NK-92 treated with Interleukin-12 subunit alpha and Interleukin-12 subunit beta, amount 100 ng/mL, for 24 hours (cell line): ENCODE results near the gene PCNT.
A peak's percentile ranks its signal among the peaks of the same experiment; 100 is the strongest.
"Not testable (repeated sequence)": the region's sequence is repeated elsewhere in the genome, so short reads cannot be mapped to it uniquely, and the experiment has no call there.

Experiments
- DNase-seq: peaks from one replicate; lab custom pipeline; 2025; lab: John Stamatoyannopoulos, UW

The PCNT gene

DNA sequence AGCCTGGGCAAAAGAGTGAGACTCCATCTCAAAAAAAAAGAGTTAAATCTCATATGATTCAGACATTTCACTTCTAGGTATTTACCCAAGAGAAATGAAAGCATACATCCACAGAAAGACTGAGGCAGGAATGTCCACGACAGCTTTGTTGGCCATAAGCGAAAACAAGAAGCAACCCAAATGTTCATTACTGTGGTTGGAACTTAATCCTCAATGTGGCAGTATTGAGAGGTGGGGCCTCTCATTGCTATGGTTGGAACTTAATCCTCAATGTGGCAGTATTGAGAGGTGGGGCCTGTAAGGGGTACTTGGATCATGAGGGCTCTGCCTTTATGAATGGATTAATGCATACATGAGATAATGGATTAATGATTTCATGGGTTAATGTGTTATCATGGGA lies 15.5 kb upstream of the PCNT start:
- no peak for DNase-seq

DNA sequence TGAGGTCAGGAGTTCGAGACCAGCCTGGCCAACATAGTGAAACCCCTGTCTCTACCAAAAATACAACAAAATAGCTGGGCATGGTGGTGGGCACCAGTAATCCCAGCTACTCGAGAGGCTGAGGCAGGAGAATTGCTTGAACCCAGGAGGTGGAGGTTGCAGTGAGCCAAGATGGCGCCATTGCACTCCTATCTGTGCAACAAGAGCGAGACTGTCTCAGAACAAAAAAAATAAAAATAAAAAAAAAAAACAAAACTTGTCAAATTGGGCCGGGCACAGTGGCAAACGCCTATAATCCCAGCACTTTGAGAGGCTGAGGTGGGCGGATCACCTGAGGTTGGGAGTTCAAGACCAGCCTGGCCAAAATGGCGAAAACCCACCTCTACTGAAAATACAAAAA lies 13.7 kb upstream of the PCNT start:
- DNase-seq, result not testable (repeated sequence)

DNA sequence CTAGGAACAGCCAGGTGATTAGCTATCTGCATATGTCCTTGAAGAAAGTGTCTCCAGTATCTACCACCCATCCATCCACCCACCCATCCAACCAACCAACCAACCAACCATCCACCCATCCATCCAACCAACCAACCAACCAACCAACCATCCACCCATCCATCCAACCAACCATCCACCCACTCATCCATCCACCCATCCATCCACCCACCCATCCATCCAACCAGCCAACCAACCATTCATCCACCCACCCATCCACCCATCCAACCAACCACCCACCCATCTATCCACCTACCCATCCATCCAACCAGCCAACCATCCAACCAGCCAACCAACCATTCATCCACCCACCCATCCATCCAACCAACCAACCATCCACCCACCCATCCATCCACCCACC lies 12.4 kb upstream of the PCNT start:
- no peak for DNase-seq

DNA sequence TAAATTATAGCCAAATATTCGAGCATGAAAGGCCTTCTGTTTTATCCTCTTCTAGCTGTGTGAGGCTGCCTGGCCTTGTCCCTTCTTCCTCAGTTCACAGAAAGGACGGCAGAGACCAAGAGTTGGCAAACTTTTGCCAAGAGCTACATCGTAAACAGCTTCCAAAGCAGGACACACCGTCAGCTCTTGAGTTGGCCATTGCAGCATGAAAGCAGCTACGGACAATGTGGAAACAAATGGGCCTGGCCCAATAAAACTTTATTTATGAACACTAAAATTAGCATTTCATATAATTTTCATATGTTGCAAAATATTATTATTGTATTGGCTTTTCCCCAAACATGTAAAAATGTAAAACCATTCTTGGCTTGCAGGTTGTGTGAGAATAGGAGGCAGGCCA lies 11.0 kb upstream of the PCNT start:
- no peak for DNase-seq

DNA sequence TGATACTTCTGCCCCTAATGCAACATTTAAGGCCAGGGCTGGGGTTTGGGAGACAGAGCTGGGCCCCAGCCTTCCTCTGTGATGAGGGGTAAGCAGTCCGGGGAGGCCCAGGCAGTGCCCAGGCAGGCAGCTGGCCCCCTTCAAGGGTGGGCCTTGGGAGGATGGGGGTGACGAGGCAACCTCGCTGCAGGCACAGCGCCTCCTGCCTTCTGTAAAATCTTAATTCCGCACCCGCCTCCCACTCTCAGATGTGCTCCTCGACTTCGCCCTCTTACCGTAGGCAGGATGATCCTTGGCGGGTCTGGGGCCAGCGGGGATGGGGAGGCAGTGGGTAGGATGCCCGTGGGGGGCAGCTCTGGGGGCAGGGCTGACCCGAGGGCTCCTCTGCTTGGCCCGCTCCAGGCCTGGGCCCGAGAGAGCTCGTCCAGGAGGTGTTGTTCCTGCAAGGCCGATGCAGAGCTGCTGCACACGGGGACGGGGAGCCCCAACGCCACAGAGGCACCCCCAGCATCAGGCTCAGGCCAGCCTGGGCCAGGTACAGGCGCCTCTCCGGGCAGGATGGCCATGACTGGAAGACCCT lies 9.4 kb upstream of the PCNT start:
- DNase-seq, result no peak

DNA sequence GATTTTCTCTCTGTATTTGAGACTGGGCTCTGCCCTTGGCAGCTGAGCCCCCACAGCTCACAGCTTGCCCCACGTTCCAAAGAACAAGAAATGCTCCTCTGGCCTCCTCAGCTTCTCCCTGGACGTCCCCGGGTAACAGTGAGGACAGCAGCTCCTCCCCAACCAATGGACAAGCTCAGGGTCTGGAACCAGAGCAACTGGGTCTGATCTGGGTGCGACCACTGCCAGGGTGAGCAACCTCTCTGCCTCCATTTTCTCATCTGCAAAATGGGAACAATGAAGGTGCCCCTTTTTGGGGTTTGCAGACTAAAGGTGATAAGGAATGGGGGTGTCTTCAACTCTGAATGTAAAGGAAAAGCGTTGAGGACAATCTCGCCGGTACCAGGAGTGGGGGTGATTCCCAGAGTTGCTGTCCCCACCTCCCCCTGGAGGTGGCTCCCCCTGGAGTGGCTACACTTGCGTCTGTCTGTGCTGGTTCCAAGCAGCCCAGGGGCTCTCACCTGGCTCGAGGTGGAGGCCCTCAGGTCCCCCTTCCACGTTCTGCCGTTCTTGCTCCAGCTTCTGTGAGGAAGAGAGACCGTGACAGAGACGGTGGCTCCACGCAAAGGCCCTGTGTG lies 7.1 kb upstream of the PCNT start:
- no peak for DNase-seq

DNA sequence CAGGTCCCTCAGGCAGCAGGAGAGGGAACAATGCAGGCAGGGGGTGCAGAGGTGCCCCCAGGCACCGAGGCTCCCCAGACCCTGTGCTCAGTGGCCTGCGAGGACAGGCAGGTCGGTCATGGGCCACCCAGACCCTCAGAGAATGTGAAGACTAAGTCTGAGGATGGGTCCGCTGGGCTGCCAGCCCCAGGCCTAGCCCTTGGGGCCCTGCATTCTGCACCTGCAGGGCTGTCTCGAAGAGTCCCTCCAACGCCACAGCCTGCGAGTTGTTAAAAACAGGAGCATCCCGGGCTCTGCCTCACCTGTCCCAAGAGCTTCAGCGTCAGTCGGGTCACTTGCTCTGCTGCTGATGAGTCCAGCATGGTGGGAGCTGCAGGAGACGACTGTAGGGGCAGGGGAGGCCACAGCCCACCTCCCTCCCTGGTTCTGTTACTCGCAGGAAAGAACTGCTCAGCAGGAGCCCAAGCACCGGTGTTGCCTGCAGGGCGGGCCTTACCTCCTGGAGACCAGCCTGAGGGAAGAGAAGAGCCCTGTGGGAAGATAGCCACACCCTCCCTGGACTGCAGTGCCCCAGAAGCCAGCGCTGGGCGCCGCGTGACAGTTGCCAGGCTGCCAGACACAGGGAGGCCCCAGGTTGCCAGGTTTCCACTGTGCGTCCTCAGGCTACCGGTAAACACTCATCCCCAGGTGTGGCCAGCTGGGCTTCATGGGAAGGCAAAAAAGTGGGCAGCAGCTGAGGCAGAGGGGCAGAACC lies 6.1 kb upstream of the PCNT start:
- no peak for DNase-seq

DNA sequence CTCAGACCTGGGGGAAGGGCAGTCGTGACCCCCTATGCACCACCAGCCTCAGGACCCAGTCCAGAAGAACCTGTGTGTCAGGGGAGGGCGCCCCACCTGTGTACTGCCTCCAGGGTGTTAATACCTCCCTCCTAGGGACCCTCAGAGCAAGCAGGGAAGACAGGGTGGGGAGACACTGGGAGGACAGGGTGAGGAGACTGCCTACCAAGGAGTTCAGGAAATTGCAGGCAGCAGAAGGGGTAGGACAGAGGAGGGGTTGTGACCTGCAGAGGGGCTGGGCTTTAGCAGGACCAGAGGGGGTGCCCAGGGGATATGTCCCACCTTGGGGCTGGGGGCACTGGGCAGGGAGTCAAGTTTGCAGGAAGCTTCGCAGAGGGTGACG lies 5.5 kb upstream of the PCNT start:
- no peak for DNase-seq

DNA sequence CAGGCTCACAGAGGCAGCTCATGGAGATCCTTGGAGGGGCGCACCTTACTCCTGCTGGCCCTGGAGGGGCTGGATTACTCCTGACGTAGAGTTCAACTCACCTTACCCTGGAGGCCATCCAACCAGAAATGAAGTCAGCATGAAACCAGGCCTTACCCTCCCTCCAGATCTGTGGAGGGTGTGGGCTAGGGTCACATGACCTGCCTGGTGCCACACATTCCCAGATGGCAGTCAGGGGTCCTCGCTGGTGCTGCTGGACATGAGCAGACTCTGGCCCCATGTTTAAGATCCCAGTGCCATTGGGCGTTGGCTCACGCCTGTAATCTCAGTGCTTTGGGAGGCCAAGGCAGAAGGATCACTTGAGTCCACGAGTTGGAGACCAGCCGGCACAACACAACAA lies 4.8 kb upstream of the PCNT start:
- DNase-seq, result no peak

DNA sequence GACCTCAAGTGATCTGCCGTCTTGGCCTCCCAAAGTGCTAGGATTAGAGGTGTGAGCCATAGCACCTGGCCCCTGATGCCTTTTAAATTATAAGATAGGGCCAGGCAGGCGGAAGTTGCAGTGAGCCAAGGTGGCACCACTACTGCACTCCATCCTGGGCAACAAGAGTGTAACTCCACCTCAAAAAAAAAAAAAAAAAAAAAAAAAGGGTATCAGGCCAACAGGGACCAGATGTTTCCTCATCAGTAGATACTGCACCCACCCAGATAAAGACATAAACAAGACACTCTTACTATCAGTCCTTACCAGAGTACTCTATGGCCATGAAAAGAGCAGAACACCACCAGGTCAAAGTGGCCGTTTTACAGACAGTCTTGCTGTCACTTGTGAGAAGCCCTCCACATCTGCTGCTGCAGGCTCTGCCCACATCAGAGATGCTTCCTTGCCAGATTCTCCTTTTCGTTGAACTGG lies 3.6 kb upstream of the PCNT start:
- no peak for DNase-seq

DNA sequence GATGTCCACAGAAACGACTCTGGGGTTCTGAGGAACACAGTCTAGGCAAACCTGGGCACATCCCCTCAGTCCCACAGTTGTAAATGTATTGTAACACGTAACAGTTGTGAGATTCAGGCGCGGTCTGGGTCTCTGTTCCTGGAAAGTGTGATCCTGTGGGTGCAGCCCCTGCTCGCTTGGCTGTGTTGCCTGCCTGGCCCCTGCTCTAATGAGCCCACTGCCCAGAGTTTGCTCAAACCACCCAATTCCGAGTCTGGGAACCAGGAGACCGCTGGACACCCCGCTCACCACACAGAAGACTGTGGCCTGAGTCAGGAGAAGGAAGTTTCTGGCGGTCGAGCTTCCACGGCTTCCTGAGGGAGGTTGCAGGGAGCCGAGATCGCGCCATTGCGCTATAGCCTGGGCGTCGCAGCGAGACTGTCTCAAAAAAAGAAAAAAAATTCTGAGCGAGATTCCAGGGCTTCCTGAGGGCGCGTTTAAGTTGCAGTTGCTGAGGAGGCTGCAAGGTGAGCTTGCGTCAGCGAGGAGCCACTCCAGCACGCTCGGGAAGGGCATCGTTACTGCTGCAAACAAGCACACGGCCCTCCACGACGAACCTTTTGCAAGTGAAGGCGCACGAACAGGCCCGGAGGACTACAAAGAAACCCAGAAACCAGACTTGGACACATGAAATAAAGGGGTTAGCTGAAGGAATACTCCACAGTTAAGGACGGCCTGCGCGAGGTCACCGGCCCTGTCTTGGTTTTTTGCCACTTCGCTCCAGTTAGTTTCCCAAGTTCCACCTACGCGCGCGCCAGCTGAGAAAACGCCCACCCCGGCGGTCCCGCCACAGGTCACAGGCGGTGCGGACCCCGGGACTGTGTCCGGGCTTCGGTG lies 1.4 kb upstream of the PCNT start:
- no peak for DNase-seq

DNA sequence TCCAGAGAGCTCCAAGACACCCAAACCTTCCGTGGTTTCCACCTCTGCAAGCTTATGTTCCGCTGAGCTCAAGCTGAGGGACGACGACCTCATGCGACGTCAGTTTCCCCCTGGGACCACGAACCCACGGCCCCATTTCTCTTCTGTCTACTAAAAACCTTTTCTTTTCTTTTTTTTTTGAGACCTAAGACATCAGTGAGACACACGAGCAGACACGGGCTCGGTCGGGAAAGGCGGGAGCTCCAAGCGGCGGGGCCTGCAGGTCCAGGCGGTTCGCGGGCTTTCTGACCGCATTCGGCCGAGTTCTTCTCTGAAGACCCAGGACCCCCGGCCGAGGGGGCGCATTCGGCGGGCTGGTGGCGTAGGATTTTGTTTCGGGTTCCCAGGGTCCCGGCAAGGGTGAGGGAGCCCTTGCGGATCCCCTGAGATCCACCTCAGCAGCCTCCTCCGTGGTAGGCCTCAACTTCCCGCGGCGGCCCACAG lies 688 bp upstream of the PCNT start:
- DNase-seq, result no peak

DNA sequence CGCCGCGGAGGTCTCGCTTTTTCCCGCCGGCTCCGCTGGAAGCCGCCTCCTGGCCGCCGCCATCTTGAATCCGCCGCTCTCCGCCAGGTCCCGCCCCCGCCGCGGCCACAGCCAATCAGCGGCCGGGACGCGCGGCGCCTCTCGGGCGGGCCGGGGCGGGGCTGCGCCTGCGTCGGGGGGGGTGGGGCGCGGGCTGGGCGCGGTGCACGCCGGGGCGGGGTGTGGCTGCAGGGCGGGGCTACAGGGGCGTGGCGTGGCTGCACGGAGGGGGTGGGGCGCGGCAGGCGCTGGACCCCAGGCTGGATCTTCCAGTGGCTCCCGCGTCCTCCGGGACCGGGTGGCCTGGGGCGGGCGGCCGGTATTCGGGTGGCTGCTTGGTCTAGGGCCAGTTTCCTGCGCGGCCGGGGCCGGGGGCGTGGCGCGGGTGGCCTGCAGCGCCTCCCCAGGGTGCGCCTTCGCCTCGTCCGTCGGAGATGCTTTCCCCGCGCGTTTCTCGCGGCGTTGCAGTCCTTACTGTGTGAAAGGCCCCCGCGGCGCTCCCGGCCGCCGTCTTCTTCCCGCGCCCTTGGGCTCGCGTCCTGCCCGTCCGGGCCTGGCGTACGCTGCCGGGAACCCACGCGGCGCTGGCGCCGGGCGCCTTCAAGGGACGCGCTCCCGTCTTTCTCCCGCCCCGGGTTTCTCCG lies 575 bp downstream of the PCNT start:
- DNase-seq, result peak; percentile 83

DNA sequence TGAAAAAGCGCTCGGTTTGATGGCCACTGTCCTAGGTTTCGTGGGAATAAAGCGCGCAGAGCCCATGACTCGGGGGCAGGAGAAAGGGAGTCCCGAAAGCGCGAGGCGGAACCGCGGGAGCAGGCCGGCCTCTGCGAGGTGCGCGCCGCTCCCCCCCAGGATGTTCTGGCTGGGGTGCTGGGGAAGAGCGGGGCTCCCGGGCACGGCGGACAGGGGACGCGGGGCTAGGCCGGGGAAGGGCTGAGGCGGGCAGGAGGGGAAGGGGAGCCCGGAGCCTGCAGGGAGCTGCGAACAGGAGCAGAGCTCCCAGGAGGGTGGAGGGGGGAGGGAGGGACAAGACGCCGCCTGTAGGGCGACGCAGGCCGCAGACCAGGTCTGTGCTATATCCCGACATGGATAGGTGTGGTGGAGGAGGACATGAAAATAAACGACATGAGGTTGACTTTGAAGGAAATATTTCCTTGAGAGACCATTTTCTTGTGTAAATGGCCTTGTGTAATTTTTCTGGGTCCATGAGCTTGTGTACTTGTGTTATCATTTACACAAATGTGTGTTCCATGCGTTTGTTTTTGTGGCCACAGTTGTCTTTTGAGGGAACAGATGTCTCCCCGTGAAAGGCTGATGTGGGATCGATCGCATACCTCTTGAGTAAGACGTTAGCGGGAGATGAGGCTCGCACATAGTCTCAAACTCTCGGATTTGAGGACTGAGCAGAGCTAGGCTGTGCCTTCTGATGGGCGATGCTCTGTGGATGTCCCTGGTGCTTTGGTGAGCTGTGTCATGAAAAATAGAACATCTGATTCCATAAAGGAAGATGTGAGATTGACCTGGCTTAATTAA lies 1.3 kb downstream of the PCNT start:
- DNase-seq, result peak; percentile 11

DNA sequence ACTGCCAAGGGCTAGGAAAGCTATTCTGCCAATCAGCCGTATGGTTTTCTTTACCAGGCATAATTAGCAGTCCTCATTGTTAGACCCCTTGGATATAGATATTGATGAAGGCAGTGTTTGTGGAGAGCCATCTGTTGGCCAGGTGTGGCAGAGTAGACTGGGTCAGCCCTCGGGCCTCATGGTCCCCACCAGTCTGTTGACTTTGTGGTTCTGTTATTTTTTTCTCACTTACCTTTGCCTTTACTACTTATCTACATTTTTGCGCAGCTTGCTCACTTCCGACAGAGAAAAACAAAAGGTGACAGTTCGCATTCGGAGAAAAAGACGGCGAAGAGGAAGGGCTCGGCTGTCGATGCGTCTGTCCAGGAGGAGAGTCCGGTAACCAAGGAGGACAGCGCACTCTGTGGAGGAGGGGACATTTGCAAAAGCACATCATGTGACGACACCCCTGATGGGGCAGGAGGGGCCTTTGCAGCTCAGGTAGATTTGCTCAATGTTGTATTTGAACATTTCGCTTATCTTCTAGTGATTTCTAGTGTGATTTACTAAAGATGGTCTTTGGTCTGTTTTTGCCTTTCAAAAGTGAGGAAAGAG lies 2.3 kb downstream of the PCNT start:
- DNase-seq, result no peak

DNA sequence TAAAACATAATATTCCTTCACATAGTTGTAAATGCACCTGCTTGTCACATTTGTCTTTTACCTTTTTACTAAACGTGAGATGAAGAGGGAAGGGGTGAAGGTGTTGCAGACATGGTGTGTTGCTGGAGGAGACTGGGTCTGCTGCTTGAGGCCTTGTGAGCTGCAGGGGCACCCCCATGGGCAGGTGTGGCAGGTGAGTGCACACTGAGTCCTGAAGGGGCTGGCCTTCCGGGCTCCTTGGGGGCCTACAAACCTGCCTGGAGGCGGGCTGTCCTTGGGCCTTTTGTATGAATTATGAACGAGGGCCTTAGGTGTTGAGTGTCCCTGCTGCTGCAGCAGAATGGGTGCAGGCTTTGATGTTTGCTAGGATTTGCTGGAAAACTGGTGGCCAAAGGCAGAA lies 3.8 kb downstream of the PCNT start:
- DNase-seq, result no peak

DNA sequence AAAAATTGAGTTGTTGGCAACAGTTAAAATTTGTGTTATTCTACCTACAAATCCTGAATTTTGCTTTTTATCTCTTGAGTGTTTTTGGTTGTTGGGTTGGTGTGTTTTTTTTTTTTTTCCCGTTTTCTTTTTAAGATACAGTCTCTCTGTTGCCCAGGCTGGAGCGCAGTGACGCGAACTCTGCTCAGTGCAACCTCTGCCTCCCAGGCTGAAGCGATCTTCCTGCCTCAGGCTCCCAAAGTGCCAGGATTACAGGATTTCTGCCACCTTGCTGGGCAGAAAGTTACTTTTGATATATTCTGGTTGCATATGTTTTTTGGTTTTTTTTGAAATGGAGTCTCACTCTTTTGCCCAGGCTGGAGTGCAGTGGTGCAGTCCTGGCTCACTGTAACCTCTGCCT lies 4.2 kb downstream of the PCNT start:
- DNase-seq, result no peak

DNA sequence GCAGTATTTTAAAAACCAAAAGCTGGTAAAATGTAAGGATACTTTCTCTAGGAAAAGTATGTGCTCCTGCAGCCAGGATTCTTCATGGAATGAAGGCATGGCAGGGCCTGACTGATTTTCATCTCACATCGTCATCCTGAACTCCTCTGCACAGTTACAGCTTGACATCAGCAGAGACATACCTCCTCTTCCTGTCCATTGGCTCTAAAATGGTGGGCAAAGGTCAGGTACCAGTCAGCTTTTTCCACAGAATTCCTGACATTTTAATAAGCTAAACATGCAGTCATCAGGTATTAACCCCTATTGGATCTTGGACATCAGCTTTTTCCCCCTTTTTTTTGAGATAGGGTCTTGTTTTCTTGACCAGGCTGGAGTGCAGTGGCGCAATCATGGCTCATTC lies 5.8 kb downstream of the PCNT start:
- DNase-seq, result no peak

DNA sequence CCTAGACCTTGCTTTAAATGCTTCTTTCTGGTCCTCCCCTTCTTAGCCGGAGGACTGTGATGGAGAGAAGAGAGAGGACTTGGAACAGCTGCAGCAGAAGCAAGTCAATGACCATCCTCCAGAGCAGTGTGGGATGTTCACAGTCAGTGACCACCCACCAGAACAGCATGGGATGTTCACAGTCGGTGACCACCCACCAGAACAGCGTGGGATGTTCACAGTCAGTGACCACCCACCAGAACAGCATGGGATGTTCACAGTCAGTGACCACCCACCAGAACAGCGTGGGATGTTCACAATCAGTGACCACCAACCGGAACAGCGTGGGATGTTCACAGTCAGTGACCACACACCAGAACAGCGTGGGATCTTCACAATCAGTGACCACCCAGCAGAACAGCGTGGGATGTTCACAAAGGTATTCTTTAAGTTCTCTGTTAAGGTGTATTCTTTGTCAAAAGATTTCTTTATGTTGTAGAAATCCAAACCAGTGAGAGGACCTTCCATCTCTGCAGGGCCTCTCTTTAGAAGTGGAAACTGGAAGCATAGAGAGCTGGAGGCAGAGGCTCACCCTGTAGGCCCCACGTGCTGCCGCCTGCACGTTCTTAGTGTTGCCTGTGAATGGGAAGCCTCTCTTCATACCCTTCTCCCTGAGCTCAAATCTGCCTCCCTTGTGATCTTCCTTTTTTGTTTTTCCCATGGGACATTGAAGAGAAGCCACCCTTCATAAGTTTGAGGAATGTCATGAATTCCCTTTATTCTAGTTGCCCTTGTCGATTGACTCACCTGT lies 10.6 kb downstream of the PCNT start:
- no peak for DNase-seq

DNA sequence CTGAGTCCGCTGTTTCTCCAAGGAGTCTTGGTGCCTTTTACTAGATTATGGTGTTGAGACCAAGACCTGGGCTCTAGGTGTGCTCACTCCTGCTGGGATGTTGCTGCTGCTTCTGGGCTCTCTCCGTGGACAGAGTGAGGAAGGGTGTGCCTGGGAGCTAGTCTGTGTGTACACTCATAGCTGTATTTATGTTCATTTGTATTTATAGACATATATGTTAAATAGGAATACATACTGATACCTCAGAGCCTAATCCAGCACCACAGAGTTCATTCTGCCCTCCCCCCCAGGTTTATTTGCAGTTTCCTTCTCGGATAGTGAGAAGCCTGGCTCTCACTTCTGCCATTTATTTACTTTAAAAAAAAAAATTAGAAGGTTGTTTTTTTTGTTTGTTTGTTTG lies 12.6 kb downstream of the PCNT start:
- DNase-seq, result no peak
